Measurements from ENCODE around the gene CNTFR.

Gene CNTFR

DNA sequence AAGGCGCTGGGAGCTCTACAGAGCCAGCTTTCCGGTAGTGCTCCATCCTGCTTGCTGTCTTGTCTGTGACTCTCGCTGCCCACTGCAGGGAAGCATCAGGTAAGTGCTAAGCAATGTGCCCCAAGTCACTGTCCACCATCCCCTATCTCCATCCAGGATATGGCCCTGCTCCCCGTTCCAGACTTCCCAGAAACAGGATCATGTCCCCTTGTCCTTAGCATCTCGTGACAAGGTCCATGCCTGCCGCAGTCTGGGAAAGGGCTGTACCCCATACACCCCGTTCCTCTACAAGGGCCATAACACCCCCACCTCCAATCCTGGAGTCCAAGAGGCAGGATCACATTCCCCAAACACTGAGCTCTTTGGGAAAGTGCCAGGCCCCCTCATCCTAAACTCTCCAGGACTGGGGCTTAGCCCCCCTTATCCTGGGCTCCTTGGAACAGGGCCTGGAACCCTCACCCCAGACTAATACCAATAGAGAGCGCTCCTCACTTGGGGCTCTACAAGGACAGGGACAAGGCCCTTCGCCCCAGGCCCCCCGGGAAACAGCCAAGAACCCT, 21.8 kb upstream of the CNTFR start:
- Histone ChIP-seq H3K9me3 (no peaks in the 10 kb centered on the region), H3K4me3 (ENCODE audit: low read depth, low read length) (peak overlapping the region; percentile 88), H3K4me1 (no peaks in the 10 kb centered on the region; the same call in 1 of the 2 replicates), H3K27me3 (no peaks in the 10 kb centered on the region), H3K36me3 (no peaks in the 10 kb centered on the region)
- DNase-seq: no peak
- TF ChIP-seq, protein P1, sequence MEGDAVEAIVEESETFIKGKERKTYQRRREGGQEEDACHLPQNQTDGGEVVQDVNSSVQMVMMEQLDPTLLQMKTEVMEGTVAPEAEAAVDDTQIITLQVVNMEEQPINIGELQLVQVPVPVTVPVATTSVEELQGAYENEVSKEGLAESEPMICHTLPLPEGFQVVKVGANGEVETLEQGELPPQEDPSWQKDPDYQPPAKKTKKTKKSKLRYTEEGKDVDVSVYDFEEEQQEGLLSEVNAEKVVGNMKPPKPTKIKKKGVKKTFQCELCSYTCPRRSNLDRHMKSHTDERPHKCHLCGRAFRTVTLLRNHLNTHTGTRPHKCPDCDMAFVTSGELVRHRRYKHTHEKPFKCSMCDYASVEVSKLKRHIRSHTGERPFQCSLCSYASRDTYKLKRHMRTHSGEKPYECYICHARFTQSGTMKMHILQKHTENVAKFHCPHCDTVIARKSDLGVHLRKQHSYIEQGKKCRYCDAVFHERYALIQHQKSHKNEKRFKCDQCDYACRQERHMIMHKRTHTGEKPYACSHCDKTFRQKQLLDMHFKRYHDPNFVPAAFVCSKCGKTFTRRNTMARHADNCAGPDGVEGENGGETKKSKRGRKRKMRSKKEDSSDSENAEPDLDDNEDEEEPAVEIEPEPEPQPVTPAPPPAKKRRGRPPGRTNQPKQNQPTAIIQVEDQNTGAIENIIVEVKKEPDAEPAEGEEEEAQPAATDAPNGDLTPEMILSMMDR (IDR thresholded peaks at IDR 0.05; ENCODE audit: low read depth, low read length): no peak

DNA sequence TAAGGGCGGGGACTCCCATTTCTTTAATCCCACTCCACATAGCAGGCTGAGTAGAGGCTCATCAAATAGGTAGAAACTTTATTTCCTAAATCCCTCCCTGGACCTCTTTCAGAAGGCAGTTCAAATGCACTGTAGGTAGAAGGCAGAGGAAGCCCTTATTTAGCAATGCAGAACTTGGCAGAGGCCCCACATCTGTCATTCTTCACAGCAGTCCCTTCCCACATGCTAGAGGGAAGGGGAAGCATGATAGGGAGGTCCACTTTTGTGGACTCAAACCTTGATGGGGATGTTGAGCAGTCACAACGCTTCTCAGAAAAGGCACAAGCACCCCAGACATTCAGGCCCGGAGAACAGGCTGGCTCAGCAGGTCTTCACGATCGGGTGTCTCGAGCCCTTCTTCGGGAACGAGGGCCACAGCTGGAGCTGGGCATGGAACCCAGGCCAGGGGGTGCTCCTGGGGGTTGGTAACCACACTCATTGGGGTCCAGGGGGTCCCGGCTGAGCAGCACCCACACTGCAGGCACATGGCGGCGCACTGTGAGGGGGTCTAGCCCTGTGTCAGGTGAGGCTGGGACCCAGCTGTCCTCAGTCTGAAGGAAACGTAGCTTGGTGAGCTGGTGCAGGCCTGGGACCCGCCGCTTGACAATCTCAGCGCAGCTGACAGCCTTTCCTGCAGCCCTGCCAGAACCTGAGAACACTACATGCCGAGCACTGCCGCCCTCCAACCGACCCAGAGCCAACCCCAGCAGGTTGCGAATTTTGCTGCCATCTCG, 21.1 kb upstream of the CNTFR start:
- H3K4me3 ChIP-seq (ENCODE audit: low read depth, low read length): peak overlapping the region; percentile 88
- H3K27me3 ChIP-seq: no peaks in the 10 kb centered on the region
- no peak for DNase-seq
- H3K4me1 ChIP-seq: no peaks in the 10 kb centered on the region; the same call in 1 of the 2 replicates
- H3K36me3 ChIP-seq: no peaks in the 10 kb centered on the region
- TF ChIP-seq, protein P1 (IDR thresholded peaks at IDR 0.05; ENCODE audit: low read depth, low read length): no peak
- no peaks in the 10 kb centered on the region for H3K9me3 ChIP-seq

DNA sequence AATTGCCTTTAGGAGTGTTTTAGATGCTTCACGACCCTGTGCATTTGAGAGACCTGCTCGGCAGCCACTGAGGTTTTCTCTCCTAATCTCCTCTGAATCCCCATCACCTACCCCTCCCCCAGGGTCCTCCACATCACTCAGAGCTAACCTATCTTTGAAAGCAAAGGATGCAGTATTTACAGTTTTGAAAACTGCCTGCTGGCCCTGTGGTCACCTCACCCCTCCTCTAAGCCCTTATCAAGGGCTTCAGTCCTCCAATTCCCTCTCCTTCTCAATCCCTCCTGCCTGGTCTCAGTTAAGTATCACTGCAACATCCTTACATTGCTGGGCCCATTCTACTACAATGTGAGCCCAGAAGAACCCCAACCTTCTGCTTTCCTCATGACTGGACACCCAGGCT, 17.8 kb upstream of the CNTFR start:
- DNase-seq: no peak
- Histone ChIP-seq H3K27me3 (no peaks in the 10 kb centered on the region), H3K36me3 (no peaks in the 10 kb centered on the region), H3K4me3 (ENCODE audit: low read depth, low read length) (no peak overlapping the region), H3K4me1 (no peaks in the 10 kb centered on the region; the same call in 1 of the 2 replicates), H3K9me3 (no peaks in the 10 kb centered on the region)
- TF ChIP-seq, protein P1 (IDR thresholded peaks at IDR 0.05; ENCODE audit: low read depth, low read length): no peak

DNA sequence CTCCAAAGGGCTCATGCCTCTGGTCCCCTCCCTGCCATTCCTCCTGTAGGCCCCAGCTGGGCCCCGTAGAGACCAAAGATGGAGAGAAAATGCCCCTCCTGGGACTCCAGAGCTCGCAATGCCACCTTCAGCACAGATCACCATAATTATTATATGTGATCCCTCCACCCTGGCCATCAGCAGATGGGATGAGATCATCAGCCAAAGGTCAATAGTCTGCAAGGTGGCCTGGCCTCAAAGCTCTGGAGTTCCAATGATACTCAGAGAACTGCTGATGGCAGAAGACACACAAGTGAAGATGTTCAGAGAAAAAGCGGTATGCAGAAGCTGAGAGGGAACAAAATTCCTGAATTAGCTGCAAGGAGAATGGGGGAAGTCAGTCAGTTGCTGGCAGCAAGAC, 17.4 kb upstream of the CNTFR start:
- Histone ChIP-seq H3K4me1 (no peaks in the 10 kb centered on the region; the same call in 1 of the 2 replicates), H3K36me3 (no peaks in the 10 kb centered on the region), H3K27me3 (no peaks in the 10 kb centered on the region), H3K4me3 (ENCODE audit: low read depth, low read length) (no peak overlapping the region), H3K9me3 (no peaks in the 10 kb centered on the region)
- no peak for DNase-seq
- TF ChIP-seq, protein P1 (IDR thresholded peaks at IDR 0.05; ENCODE audit: low read depth, low read length): no peak

DNA sequence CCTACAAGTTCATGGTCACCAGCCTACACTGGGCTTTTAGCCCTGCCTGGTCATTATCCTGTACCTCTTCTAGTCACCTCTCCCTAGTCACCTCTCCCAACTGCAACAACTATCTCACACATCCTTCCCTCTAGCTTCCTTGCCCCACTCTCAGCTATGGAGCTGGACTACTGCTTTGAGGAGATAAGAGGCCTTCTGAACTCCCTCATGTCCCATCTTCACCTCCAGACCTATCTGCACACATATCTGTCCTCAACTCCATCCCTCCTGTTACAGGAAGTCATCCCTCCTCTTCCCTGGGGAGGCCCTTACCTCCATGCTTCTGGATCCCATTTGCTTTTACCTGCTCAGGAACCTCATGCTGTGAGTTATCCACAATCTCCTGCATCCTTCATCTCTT, 16.7 kb upstream of the CNTFR start:
- no peaks in the 10 kb centered on the region for H3K27me3 ChIP-seq
- H3K4me1 ChIP-seq: no peaks in the 10 kb centered on the region; the same call in 1 of the 2 replicates
- H3K36me3 ChIP-seq: no peaks in the 10 kb centered on the region
- no peaks in the 10 kb centered on the region for H3K9me3 ChIP-seq
- TF ChIP-seq, protein P1 (IDR thresholded peaks at IDR 0.05; ENCODE audit: low read depth, low read length): no peak
- no peak overlapping the region for H3K4me3 ChIP-seq (ENCODE audit: low read depth, low read length)
- no peak for DNase-seq

DNA sequence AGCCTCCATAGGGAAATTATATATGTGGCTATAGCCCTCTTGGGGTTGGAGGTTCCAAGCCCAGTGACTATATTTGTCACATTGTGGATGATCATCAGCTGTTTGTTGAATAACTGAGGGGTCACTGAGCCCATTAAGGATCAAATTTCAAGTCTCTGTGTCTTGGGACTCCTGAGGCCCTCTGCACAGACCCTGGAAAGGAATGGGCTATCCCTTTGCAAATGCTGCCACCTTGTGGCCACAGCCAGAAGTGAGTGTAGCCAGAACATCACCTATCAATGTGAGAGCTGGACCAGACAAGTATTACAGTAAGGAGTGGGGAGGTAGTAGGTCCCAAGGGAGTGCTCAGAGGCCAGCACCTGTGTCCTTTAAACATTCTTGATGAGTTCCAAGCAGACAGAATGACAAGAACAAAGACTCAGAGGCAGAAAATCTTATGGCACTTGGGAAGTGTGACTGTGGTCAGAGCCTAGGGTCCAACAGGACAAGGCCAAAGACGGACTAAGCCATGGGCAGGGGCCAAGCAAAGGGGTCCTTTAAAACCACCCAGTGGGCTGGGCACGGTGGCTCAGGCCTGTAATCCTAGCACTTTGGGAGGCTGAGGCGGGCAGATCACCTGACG, 14.2 kb upstream of the CNTFR start:
- TF ChIP-seq, protein P1 (IDR thresholded peaks at IDR 0.05; ENCODE audit: low read depth, low read length): peak; percentile 96
- no peaks in the 10 kb centered on the region for H3K36me3 ChIP-seq
- peaks cover 7% of the 10 kb centered on the region for H3K4me1 ChIP-seq
- H3K27me3 ChIP-seq: no peaks in the 10 kb centered on the region
- peak; percentile 86 for DNase-seq
- no peak overlapping the region for H3K4me3 ChIP-seq (ENCODE audit: low read depth, low read length)
- no peaks in the 10 kb centered on the region for H3K9me3 ChIP-seq

Data from BE2C (cell line).